ENCODE measurements around the gene PSMG3.

DNA sequence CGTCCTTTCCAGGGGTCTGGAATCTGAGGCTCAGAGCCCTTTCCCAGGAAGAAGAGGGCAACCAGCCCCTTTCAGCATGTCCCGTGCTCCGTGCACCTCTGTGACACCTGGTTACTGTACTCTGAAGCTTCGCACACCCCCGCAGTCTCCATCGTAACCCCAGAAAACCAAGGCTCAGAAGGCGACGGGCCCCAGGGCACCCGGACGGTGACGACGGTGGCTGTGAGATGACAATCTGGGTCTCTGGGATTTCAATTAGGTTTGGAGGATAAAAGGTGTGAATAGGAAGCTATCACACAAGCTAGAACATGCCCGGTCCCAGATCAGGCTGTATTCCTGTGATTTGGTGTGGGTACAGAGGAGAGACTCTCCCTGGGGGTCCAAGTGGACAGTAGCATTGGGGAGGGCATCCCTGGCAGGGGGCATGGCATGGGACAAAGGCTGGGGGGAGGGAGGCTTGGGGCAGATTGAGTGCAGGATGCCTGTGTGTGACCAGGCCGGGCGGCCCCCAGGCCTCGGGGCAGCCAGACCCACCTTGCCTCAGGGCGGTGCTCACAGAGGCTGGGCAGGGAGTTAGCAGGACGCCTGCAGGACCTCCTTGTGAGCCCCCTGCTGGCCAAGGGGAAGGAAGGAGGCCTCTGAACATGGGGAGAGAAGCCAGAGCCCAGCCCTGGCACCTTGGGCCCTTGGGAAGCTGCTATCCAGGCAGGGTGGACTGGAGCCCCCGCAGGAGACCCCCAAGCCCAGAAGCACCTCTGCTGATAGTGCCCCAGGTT lies 23.4 kb upstream of the PSMG3 start:
- no peak for TF ChIP-seq ZNF24 (tag by site-specific recombination; IDR thresholded peaks at IDR 0.05)
- no peak for TF ChIP-seq YY1 (tag by site-specific recombination; IDR thresholded peaks at IDR 0.05)
- TF ChIP-seq, protein P1, sequence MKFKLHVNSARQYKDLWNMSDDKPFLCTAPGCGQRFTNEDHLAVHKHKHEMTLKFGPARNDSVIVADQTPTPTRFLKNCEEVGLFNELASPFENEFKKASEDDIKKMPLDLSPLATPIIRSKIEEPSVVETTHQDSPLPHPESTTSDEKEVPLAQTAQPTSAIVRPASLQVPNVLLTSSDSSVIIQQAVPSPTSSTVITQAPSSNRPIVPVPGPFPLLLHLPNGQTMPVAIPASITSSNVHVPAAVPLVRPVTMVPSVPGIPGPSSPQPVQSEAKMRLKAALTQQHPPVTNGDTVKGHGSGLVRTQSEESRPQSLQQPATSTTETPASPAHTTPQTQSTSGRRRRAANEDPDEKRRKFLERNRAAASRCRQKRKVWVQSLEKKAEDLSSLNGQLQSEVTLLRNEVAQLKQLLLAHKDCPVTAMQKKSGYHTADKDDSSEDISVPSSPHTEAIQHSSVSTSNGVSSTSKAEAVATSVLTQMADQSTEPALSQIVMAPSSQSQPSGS (tag by site-specific recombination; IDR thresholded peaks at IDR 0.05; ENCODE audit: low read depth): no peak
- TF ChIP-seq, protein P2, sequence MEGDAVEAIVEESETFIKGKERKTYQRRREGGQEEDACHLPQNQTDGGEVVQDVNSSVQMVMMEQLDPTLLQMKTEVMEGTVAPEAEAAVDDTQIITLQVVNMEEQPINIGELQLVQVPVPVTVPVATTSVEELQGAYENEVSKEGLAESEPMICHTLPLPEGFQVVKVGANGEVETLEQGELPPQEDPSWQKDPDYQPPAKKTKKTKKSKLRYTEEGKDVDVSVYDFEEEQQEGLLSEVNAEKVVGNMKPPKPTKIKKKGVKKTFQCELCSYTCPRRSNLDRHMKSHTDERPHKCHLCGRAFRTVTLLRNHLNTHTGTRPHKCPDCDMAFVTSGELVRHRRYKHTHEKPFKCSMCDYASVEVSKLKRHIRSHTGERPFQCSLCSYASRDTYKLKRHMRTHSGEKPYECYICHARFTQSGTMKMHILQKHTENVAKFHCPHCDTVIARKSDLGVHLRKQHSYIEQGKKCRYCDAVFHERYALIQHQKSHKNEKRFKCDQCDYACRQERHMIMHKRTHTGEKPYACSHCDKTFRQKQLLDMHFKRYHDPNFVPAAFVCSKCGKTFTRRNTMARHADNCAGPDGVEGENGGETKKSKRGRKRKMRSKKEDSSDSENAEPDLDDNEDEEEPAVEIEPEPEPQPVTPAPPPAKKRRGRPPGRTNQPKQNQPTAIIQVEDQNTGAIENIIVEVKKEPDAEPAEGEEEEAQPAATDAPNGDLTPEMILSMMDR (tag by site-specific recombination; IDR thresholded peaks at IDR 0.05): no peak; the same call in 1 of the 2 replicates
- no peak for TF ChIP-seq KLF1 (tag by site-specific recombination; IDR thresholded peaks at IDR 0.05)
- TF ChIP-seq, protein P3, sequence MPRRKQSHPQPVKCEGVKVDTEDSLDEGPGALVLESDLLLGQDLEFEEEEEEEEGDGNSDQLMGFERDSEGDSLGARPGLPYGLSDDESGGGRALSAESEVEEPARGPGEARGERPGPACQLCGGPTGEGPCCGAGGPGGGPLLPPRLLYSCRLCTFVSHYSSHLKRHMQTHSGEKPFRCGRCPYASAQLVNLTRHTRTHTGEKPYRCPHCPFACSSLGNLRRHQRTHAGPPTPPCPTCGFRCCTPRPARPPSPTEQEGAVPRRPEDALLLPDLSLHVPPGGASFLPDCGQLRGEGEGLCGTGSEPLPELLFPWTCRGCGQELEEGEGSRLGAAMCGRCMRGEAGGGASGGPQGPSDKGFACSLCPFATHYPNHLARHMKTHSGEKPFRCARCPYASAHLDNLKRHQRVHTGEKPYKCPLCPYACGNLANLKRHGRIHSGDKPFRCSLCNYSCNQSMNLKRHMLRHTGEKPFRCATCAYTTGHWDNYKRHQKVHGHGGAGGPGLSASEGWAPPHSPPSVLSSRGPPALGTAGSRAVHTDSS (tag by site-specific recombination; IDR thresholded peaks at IDR 0.05): no peak
- TF ChIP-seq ZNF426 (tag by site-specific recombination; IDR thresholded peaks at IDR 0.05): no peak
- no peak for TF ChIP-seq TCF7L2 (IDR thresholded peaks at IDR 0.05; ENCODE audit: borderline replicate concordance, low read depth, low read length)
- no peak for TF ChIP-seq SP2 (tag by site-specific recombination; IDR thresholded peaks at IDR 0.05)
- no peak for TF ChIP-seq ZBTB20 (tag by site-specific recombination; IDR thresholded peaks at IDR 0.05)

Data from HEK293 (cell line).